Calu3 (cell line): ENCODE measurements around the gene MTG2. TPM values are rescaled to one million over a fixed set of nuclear protein-coding genes. Genes with fewer than 3 reads are reported as not detected.

ENCODE experiments used
- BruUV-seq: library from RNA; stranded (reverse); fragments of 400-500 nt; replicated peaks from 2 replicates; lab custom pipeline; 2021; lab: Mats Ljungman, UMichigan
- CTCF ChIA-PET: fragments of 300-600 bp; sonication (Branson Sonifier 250); formaldehyde crosslinking; loops from one replicate; lab custom pipeline; 2022; ENCODE audit warnings: antibody characterized with exemption; lab: Charles Lee
- DNase-seq: peaks from one replicate; pipeline ENCODE4 v3.0.0; 2022
- H3K27ac Mint-ChIP-seq: one replicate; pipeline ENCODE4 v1.8.0; 2022; ENCODE audit warnings: mixed read lengths; ENCODE audit not compliant: unreplicated experiment
- H3K27me3 Mint-ChIP-seq: one replicate; pipeline ENCODE4 v1.8.0; 2022; ENCODE audit warnings: mixed read lengths; ENCODE audit not compliant: unreplicated experiment
- H3K36me3 Mint-ChIP-seq: one replicate; pipeline ENCODE4 v1.8.0; 2022; ENCODE audit warnings: mild to moderate bottlenecking, moderate library complexity, mixed read lengths; ENCODE audit not compliant: insufficient read depth, unreplicated experiment
- H3K4me1 Mint-ChIP-seq: one replicate; pipeline ENCODE4 v1.8.0; 2022; ENCODE audit warnings: mild to moderate bottlenecking, low read depth, mixed read lengths; ENCODE audit not compliant: unreplicated experiment
- H3K4me3 Mint-ChIP-seq: one replicate; pipeline ENCODE4 v1.8.0; 2022; ENCODE audit warnings: mild to moderate bottlenecking, low read depth, moderate library complexity, mixed read lengths; ENCODE audit not compliant: unreplicated experiment
- H3K9me3 Mint-ChIP-seq: one replicate; pipeline ENCODE4 v1.8.0; 2022; ENCODE audit warnings: low read depth, mixed read lengths; ENCODE audit not compliant: unreplicated experiment
- intact Hi-C: fragments of 100-400 bp; cut with micrococcal nuclease; formaldehyde crosslinking; loops from one replicate; pipeline ENCODE4 v1.10.0; 2022; ENCODE audit not compliant: unreplicated experiment
- total RNA-seq: library from RNA; stranded (reverse); gene quantifications from 2 replicates; pipeline ENCODE4 v1.2.3, GENCODE V29; 2022
- TF ChIP-seq, protein P1 (sequence below): fragments of 200-600 bp; IDR thresholded peaks from one replicate; pipeline ENCODE4 v1.8.0; 2022; ENCODE audit warnings: antibody characterized with exemption; ENCODE audit not compliant: unreplicated experiment

Gene MTG2
- total RNA-seq, 1 experiment from 2014 or later: 87.9 TPM

DNA sequence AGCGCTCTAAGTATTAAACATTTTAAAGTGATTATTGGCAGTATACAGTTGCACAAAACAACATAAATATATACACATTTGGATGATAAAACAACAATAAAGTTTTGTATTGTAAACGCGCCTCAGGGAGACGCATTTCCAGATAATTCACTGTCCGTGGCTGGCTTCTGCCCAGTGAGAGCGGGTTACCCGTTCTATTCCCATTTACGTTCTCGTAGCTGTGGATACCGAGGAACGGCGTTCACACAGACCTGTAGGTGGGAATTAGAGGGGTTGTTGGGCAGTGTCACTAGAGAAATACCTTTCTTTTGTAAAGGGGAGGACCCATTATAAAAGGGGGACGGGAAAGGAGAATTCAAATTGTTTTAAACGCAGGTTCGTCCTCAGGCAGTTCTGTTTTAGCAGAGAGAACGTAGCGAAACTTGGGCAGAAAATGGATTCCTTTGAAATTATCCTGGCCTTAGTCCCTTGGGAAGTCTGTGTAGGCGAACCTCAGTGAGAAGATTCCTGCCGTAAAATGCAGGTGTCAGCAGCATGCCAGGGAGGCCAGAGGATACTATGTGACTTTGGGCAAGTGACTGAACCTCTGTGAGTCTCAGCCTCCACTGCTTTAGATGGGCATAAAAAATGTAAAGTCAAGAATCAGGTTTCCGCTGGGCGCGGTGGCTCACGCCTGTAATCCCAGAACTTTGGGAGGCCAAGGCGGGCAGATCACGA, 756 bp downstream of the MTG2 start:
- no peak for DNase-seq
- Mint-ChIP-seq H3K4me1 (peaks cover 34% of the 10 kb centered on the region), H3K27me3 (no peaks in the 10 kb centered on the region), H3K4me3 (peak overlapping the region; percentile 94), H3K27ac (peak overlapping the region; percentile 96), H3K36me3 (peaks cover 31% of the 10 kb centered on the region), H3K9me3 (no peaks in the 10 kb centered on the region)
- intact Hi-C loops: no loop called here
- no TSS peak for BruUV-seq
- CTCF ChIA-PET: no interaction called here
- TF ChIP-seq, protein P1, sequence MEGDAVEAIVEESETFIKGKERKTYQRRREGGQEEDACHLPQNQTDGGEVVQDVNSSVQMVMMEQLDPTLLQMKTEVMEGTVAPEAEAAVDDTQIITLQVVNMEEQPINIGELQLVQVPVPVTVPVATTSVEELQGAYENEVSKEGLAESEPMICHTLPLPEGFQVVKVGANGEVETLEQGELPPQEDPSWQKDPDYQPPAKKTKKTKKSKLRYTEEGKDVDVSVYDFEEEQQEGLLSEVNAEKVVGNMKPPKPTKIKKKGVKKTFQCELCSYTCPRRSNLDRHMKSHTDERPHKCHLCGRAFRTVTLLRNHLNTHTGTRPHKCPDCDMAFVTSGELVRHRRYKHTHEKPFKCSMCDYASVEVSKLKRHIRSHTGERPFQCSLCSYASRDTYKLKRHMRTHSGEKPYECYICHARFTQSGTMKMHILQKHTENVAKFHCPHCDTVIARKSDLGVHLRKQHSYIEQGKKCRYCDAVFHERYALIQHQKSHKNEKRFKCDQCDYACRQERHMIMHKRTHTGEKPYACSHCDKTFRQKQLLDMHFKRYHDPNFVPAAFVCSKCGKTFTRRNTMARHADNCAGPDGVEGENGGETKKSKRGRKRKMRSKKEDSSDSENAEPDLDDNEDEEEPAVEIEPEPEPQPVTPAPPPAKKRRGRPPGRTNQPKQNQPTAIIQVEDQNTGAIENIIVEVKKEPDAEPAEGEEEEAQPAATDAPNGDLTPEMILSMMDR: no peak

DNA sequence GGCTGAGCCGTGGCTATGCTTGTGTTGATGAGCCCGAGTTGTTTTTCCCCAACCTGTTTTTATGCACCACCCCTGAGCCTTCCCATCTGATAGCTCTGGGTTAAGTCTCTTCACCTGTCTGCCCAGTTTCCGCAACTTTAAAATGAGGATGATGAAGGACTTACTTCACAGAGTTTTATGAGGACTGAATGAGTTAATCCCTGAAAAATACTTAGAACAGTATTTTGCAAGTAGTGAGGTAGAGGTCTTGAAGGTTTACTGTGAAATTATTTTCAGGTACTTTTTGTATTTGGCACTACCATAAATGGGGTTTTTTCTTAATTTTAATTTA, 3.2 kb downstream of the MTG2 start:
- no peak for DNase-seq
- Mint-ChIP-seq H3K4me3 (no peak overlapping the region), H3K9me3 (no peaks in the 10 kb centered on the region), H3K27me3 (no peaks in the 10 kb centered on the region), H3K27ac (no peak overlapping the region), H3K36me3 (peaks cover 44% of the 10 kb centered on the region), H3K4me1 (peaks cover 34% of the 10 kb centered on the region)
- intact Hi-C loops: no loop called here
- BruUV-seq: no TSS peak
- CTCF ChIA-PET: no interaction called here
- TF ChIP-seq, protein P1: no peak

- Mint-ChIP-seq H3K4me3 (no peak overlapping the region), H3K27me3 (no peaks in the 10 kb centered on the region), H3K27ac (peak overlapping the region; percentile 12), H3K9me3 (no peaks in the 10 kb centered on the region), H3K36me3 (peaks cover 43% of the 10 kb centered on the region), H3K4me1 (peaks cover 28% of the 10 kb centered on the region)
- BruUV-seq: no TSS peak
- CTCF ChIA-PET: no interaction called here
- TF ChIP-seq, protein P1: no peak
- DNase-seq: no peak
- intact Hi-C loops: no loop called here
These were observed 4.3 kb downstream of the MTG2 start for GRCh38 chr20:62186887-62187866.

DNA sequence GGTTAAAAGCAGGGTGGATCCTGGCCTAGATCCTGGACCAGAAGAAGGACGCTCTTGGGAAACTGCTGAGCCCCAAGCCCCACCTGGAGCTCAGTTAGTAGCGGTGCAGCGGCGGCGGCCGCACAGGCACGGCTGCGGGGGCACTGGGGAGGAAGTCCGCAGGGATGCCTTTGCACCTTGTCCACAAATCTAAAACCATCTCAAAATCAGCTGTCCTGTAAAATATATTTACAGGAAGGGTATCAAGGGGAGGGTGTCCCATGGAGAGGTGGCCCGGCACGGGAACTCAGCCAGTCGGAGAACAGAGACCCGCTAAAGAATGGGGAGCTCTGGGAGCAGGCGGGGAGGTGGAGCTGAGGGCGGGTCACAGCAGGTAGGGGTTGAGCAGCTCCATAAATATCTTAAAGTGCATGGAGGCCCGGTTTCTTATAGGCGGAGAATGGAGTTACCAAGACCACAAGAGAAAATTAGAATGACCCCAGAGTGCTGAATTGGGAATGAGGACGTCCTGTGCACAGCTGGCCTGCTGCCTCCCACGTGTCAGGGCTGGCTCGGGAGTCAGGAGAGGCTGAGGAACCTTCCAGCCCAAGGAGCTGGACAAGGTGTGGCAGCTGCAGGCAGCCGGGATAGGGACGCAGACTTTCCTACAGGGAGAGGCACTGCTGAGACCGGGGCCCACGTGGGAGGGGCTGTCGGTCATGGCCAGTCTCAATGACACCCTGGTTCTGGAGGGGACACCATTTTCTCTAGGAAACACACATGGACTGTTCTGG, 8.0 kb downstream of the MTG2 start:
- Mint-ChIP-seq H3K36me3 (peaks cover 45% of the 10 kb centered on the region), H3K4me3 (no peak overlapping the region)

More for the DNA sequence above, 8.0 kb downstream of the MTG2 start:
- H3K4me1 Mint-ChIP-seq: peaks cover 17% of the 10 kb centered on the region
- CTCF ChIA-PET: no interaction called here
- intact Hi-C loops: no loop called here
- no TSS peak for BruUV-seq
- DNase-seq: no peak
- TF ChIP-seq, protein P1: no peak
- no peaks in the 10 kb centered on the region for H3K27me3 Mint-ChIP-seq
- H3K9me3 Mint-ChIP-seq: no peaks in the 10 kb centered on the region
- H3K27ac Mint-ChIP-seq: no peak overlapping the region
